ENCODE data around the gene EFHC1. TPM values are rescaled to one million over a fixed set of nuclear protein-coding genes. Genes with fewer than 3 reads are reported as not detected.

EFHC1 gene
- total and polyA plus RNA-seq, 2 donors (not counting 1 experiment from before 2014, with no cell fraction given): 19.4 to 34.8 TPM

- Histone ChIP-seq H3K36me3 (replicated peaks in 1 of 2; ENCODE audit: control extremely low read depth in 1 of 2, control insufficient read depth in 1 of 2, extremely low read depth in 1 of 2, insufficient read depth in 2 of 2, low read length in 1 of 2) (peaks cover 0 to 8% of the 10 kb centered on the region in 2 experiments), H3K27ac (ENCODE audit: low read length in 2 of 2) (no peak overlapping the region), H2AFZ (ENCODE audit: insufficient read depth, low read depth, low read length, poor library complexity, severe bottlenecking) (no peak overlapping the region), H3K9ac (ENCODE audit: low read length) (no peak overlapping the region), H3K27me3 (replicated peaks in 1 of 4; ENCODE audit: control extremely low read depth in 1 of 4, control insufficient read depth in 3 of 4, insufficient read depth in 4 of 4, low read length in 3 of 4) (no peaks in the 10 kb centered on the region), H4K20me1 (ENCODE audit: control insufficient read depth, insufficient read depth, low read length, poor library complexity, severe bottlenecking) (no peaks in the 10 kb centered on the region), H3K4me3 (ENCODE audit: control extremely low read depth in 1 of 5, extremely low read depth in 1 of 5, insufficient read depth in 1 of 5, low read depth in 2 of 5, low read length in 4 of 5) (no peak overlapping the region), H3K79me2 (ENCODE audit: control insufficient read depth, insufficient read depth, low read length) (no peaks in the 10 kb centered on the region), H3K9me3 (ENCODE audit: control extremely low read depth in 1 of 3, control insufficient read depth in 2 of 3, insufficient read depth in 1 of 3, low read length in 2 of 3) (no peaks in the 10 kb centered on the region), H3K4me1 (ENCODE audit: control insufficient read depth in 2 of 2, insufficient read depth in 2 of 2, low read length in 2 of 2) (no peaks in the 10 kb centered on the region), H3K4me2 (replicated peaks; ENCODE audit: low read depth, low read length, poor library complexity, severe bottlenecking) (no peak overlapping the region)
- Mint-ChIP-seq H3K9me3 (ENCODE audit: insufficient read depth) (no peaks in the 10 kb centered on the region), H3K27me3 (no peaks in the 10 kb centered on the region), H3K4me1 (peaks cover 2% of the 10 kb centered on the region), H3K27ac (no peak overlapping the region), H3K4me3 (no peak overlapping the region)
- WGBS (ENCODE audit: insufficient coverage): 98% methylated on average over 3 of the region's 4 CpGs
- CTCF ChIA-PET: interaction anchor here (0.8 to 1.8 kb wide), 2 partner anchors 44 to 112 kb away, joined by 3 read pairs; no protein-coding TSS in a partner anchor
- intact Hi-C loops (cut with micrococcal nuclease): no loop called here
- ATAC-seq (ENCODE audit: low read depth): no peak
- TF ChIP-seq EZH2 (IDR thresholded peaks at IDR 0.05; ENCODE audit: borderline replicate concordance, insufficient read depth, low read depth, low read length, poor library complexity, severe bottlenecking): no peak
- TF ChIP-seq CTCF (IDR thresholded peaks at IDR 0.05): no peak
- DNase-seq: no peak
- POLR2A ChIA-PET: no interaction called here
Measured at GRCh38 chr6:52531396-52531795, 111.3 kb downstream of the EFHC1 start.

GRCh38 chr6:52531834-52532233 lies 111.7 kb downstream of the EFHC1 start:
- H3K27me3 ChIP-seq (replicated peaks in 1 of 4; ENCODE audit: control extremely low read depth in 1 of 4, control insufficient read depth in 3 of 4, insufficient read depth in 4 of 4, low read length in 3 of 4): no peaks in the 10 kb centered on the region
- no CpG with 5 or more reads among the region's 1 CpG for WGBS (ENCODE audit: insufficient coverage)
- intact Hi-C loops (cut with micrococcal nuclease): no loop called here
- no peak overlapping the region for H2AFZ ChIP-seq (ENCODE audit: insufficient read depth, low read depth, low read length, poor library complexity, severe bottlenecking)
- H3K27ac ChIP-seq (ENCODE audit: low read length in 2 of 2): no peak overlapping the region
- Mint-ChIP-seq H3K27ac (no peak overlapping the region), H3K4me1 (peaks cover 6% of the 10 kb centered on the region), H3K27me3 (no peaks in the 10 kb centered on the region), H3K9me3 (ENCODE audit: insufficient read depth) (no peaks in the 10 kb centered on the region), H3K4me3 (no peak overlapping the region)
- ChIA-PET POLR2A (no interaction called here), CTCF (interaction anchor here (1.8 kb wide), 1 partner anchor 44 kb away, joined by 3 read pairs; no protein-coding TSS in a partner anchor)
- TF ChIP-seq CTCF (IDR thresholded peaks at IDR 0.05): no peak
- no peak for TF ChIP-seq EZH2 (IDR thresholded peaks at IDR 0.05; ENCODE audit: borderline replicate concordance, insufficient read depth, low read depth, low read length, poor library complexity, severe bottlenecking)
- H3K79me2 ChIP-seq (ENCODE audit: control insufficient read depth, insufficient read depth, low read length): no peaks in the 10 kb centered on the region
- no peak overlapping the region for H3K4me2 ChIP-seq (replicated peaks; ENCODE audit: low read depth, low read length, poor library complexity, severe bottlenecking)
- no peaks in the 10 kb centered on the region for H3K9me3 ChIP-seq (ENCODE audit: control extremely low read depth in 1 of 3, control insufficient read depth in 2 of 3, insufficient read depth in 1 of 3, low read length in 2 of 3)
- H3K4me3 ChIP-seq (ENCODE audit: control extremely low read depth in 1 of 5, extremely low read depth in 1 of 5, insufficient read depth in 1 of 5, low read depth in 2 of 5, low read length in 4 of 5): no peak overlapping the region
- DNase-seq (no peak), ATAC-seq (ENCODE audit: low read depth) (no peak)
- H3K9ac ChIP-seq (ENCODE audit: low read length): no peak overlapping the region
- H3K4me1 ChIP-seq (ENCODE audit: control insufficient read depth in 2 of 2, insufficient read depth in 2 of 2, low read length in 2 of 2): peaks cover under 1 to 3% of the 10 kb centered on the region in 2 donors
- H4K20me1 ChIP-seq (ENCODE audit: control insufficient read depth, insufficient read depth, low read length, poor library complexity, severe bottlenecking): no peaks in the 10 kb centered on the region
- H3K36me3 ChIP-seq (replicated peaks in 1 of 2; ENCODE audit: control extremely low read depth in 1 of 2, control insufficient read depth in 1 of 2, extremely low read depth in 1 of 2, insufficient read depth in 2 of 2, low read length in 1 of 2): peaks cover 0 to 8% of the 10 kb centered on the region in 2 experiments

All from B cell (primary cell).